HG03342 (cell line): ENCODE measurements around the gene WWOX.
"Not testable (repeated sequence)": the region's sequence is repeated elsewhere in the genome, so short reads cannot be mapped to it uniquely, and the experiment has no call there.

Experiments used
- ATAC-seq: cut with Tn5 transposase; IDR thresholded peaks from one replicate; pipeline ENCODE4 v1.9.1; 2021; ENCODE audit warnings: mild to moderate bottlenecking, moderate library complexity; ENCODE audit not compliant: unreplicated experiment

The WWOX gene

DNA sequence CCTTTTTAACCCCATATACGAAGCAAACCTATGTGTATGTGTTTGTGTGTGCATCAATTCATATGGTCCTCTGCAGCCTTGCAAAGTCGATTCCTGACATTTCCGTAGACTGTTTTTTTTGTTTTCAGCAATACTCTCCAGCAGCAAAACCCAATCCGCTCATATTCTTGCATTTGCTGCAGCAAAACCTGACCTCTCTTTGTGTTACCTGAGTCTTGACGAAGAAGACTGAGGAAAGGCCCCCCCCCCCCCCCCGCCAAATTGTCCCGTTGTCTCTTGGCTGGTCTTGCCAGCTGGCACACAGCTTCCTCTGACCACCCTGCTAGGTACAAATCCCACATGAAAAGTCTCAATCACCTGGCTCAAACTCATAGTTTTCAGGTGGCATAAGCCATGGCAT, 494.7 kb downstream of the WWOX start:
- ATAC-seq = no peak

- no peak for ATAC-seq
These were observed 497.0 kb downstream of the WWOX start for GRCh38 chr16:78596348-78596995.

- ATAC-seq = no peak
These were observed 497.6 kb downstream of the WWOX start for GRCh38 chr16:78596996-78597422.

GRCh38 chr16:78597809-78598570, 498.5 kb downstream of the WWOX start:
- no peak for ATAC-seq

DNA sequence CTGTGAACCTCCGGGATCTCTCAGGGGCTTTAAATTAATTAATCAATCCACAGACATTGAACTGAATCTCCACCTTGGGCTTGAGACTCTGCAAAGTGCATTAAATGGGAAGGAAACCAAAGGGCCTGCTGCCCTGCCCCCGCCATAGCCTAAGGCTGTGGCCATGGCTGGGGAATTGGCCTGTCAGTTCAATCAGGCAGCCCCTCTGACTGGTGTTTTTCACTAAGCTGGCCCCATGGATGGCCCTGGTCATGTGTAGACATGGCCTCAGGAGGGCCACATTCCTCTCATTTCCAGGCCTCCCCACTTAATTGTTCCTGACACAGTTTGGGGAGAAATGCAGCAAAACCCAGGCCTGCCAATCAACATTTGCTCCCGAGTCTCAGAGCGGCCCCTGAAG, 499.8 kb downstream of the WWOX start:
- ATAC-seq = no peak

DNA sequence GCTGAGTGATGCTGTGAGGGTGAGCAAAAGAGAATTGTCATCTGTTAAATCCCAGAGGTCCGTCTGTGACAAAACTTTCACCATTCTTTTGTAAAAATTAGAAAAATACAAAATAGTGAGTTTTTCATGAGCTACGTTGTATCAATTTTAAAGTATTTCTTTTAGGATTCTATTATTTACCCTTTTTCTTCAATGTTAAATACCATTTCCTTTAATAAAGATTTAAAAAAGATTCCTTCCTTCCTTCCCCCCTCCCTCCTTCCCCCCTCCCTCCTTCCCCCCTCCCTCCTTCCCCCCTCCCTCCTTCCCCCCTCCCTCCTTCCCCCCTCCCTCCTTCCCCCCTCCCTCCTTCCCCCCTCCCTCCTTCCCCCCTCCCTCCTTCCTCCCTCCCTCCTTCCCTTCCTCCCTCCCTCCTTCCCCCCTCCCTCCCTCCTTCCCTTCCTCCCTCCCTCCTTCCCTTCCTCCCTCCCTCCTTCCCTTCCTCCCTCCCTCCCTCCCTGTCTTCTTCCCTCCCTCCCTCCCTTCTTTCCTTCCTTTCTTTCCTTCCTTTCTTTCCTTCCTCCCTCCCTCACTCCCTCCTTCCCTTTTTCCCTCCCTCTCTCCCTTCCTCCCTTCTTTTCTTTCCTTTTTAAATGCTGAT, 505.1 kb downstream of the WWOX start:
- not testable (repeated sequence) for ATAC-seq

DNA sequence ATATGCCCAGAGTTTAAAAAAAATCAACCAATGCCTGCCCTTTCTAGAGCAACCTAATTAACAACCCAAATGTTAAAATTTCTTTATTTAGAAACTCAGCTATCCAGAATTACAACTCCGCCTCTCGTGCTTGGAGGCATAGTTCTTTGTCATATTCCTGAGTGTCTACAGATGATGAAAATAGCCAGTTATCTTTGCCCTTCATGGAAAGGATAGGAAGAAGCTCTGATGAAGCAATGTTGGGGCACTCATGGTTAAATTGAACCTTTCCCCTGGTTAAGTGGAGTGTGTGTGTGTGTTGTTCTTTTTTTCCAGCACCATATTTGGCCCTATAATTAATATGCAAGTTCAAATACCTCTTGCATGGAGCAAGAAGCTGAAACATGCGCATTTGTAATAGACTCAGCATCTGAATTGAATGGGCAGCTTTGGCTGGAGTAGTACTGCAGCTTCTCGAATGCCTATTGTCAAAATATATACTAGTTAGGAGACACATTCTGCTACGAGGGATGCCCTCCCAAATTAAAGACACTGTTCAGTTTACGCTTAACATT, 506.2 kb downstream of the WWOX start:
- ATAC-seq = no peak

GRCh38 chr16:78606545-78606944, 507.1 kb downstream of the WWOX start:
- no peak for ATAC-seq

DNA sequence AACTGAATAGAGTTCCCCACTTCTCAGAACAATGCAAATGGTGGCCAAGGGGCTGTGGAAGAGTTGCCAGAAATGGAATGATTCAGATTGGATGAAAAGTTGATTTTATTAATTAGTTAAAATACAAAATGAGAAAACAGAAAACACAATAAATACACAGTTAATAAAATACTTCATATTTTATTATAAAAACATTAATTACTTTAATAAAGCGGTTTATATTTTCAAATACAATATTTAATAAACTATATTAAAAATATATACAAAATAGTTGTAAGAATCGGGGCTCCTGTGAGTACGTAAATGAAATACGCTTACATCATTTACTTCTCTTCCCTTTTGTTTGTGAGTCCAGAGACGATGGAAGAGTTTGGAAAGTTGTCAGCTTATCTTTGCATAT, 507.6 kb downstream of the WWOX start:
- no peak for ATAC-seq

GRCh38 chr16:78607465-78607864, 508.0 kb downstream of the WWOX start:
- ATAC-seq = no peak

GRCh38 chr16:78608305-78608776, 508.9 kb downstream of the WWOX start:
- no peak for ATAC-seq

GRCh38 chr16:78609402-78610274, 510.2 kb downstream of the WWOX start:
- ATAC-seq = no peak

DNA sequence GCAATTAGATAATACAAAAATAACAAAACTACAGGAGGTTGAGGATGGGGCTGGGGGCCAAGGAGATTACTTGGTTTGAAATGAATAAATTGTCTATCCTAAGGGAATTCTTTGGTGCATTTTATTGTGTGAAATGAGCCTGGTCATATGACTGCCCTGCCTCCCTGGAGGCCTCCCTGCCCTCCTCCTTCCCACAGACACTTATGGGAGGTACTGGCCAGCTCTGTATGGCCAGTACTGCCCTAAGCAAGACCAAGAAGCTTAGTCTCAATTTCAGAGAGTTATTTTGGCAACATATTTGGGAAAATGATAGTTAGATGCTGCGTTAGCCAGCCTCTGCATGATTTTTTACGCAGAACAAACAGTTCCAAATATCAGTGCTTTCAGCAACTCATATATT, 511.9 kb downstream of the WWOX start:
- ATAC-seq = no peak

- ATAC-seq = no peak
These were observed 520.4 kb downstream of the WWOX start for GRCh38 chr16:78619811-78620210.

DNA sequence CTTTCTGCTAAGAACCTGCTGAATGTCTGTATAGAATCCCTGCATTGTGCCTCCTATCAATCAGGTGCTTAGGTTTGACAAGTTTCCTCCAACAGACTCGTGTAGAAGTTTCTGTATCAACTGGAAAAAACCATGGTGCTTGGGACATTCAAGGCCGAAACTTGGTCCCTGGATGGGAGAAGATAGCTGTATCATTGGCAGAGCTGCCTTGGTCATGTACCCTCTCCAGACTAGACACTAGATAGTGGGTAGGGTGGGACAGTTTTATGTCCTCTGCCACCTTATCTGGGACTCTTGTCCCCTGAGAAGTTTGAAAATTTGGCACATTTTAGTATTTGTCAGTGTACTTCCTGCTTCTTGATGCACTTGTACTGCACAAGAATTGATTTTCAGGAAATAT, 520.8 kb downstream of the WWOX start:
- ATAC-seq = no peak

- no peak for ATAC-seq
These were observed 524.3 kb downstream of the WWOX start for GRCh38 chr16:78623796-78624195.

DNA sequence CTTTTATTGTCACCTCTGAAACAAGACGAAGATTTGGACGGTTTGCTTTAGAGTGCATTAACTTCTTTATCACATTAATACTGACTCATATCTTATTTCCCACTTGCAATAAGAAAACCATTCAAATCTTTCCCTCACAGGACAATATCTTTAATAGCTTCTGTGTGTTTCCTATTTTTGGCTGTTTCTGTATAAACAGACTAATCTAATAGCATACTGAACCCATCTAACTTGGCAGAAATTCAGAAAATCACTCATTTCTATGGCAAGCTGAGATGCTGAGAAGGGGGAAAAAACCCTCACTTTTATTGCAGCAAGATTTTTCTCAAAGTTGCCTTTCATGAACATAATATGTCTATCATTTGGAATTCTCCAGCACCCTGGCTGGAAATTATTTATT, 524.9 kb downstream of the WWOX start:
- no peak for ATAC-seq

- no peak for ATAC-seq
These were observed 529.1 kb downstream of the WWOX start for GRCh38 chr16:78628461-78629045.

DNA sequence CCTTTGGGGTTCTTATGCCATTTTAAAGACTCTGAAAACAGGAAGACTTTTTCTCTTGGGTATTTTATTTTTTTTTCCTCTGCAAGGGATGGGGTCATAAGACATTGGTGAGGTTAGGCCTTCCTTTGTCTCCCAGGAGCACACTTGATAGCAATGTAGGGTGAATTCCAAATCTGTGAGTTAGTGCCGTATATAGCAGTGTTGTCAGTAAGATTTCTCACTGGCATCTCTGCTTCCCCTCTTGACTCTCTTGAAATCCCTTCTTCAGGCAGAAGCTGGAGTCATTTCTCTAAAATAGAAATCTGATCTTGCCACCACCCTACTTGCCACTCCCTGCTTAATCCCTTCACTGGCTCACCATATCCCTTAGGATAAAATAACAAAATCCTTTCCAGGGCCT, 529.7 kb downstream of the WWOX start:
- ATAC-seq = no peak

- no peak for ATAC-seq
These were observed 530.6 kb downstream of the WWOX start for GRCh38 chr16:78630102-78630501.
